ENCODE measurements around the gene KCNT2.

DNA sequence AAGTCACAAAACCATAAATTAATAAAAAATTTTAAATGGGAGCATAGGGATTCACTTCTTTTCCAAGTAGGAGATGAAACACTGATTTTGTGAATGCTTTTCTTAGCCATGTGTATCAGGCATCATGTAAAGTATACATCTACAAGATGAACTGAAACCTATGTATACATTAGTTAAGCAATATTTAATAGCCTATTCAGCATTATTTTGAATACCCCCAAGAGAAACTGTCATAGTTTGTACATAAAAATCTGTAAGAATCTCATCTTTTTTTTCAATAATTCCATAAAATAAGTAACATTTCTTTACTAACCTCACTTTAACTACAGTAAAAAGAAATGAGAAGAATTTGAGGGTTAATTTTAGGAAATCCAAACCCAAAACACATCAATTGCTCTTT is 348.0 kb downstream of the KCNT2 start:
- TF ChIP-seq POLR2A (IDR thresholded peaks at IDR 0.05; ENCODE audit: control extremely low read depth in 1 of 2, low read depth in 2 of 2, low read length in 2 of 2) (no peak), RAD21 (IDR thresholded peaks at IDR 0.05 in 1 of 2, conservative IDR thresholded peaks at IDR 0.05 in 1 of 2; ENCODE audit: low read depth in 2 of 2, low read length in 2 of 2) (no peak), YY1 (IDR thresholded peaks at IDR 0.05; ENCODE audit: low read depth, low read length) (no peak), JUND (IDR thresholded peaks at IDR 0.05; ENCODE audit: low read length) (no peak), TCF12 (IDR thresholded peaks at IDR 0.05; ENCODE audit: low read depth, low read length) (no peak), EZH2 (IDR thresholded peaks at IDR 0.05; ENCODE audit: low read depth, low read length, severe bottlenecking) (no peak), SP1 (IDR thresholded peaks at IDR 0.05; ENCODE audit: low read depth, low read length) (no peak), GABPA (IDR thresholded peaks at IDR 0.05; ENCODE audit: borderline replicate concordance, insufficient read depth, low read length) (no peak), TEAD4 (IDR thresholded peaks at IDR 0.05; ENCODE audit: low read depth, low read length) (no peak), EP300 (IDR thresholded peaks at IDR 0.05; ENCODE audit: borderline replicate concordance in 1 of 2, low read depth in 2 of 2, low read length in 2 of 2) (no peak), POLR2AphosphoS5 (IDR thresholded peaks at IDR 0.05; ENCODE audit: low read depth, low read length) (no peak), SP2 (IDR thresholded peaks at IDR 0.05; ENCODE audit: low read length) (no peak)
- TF ChIP-seq, protein P1, sequence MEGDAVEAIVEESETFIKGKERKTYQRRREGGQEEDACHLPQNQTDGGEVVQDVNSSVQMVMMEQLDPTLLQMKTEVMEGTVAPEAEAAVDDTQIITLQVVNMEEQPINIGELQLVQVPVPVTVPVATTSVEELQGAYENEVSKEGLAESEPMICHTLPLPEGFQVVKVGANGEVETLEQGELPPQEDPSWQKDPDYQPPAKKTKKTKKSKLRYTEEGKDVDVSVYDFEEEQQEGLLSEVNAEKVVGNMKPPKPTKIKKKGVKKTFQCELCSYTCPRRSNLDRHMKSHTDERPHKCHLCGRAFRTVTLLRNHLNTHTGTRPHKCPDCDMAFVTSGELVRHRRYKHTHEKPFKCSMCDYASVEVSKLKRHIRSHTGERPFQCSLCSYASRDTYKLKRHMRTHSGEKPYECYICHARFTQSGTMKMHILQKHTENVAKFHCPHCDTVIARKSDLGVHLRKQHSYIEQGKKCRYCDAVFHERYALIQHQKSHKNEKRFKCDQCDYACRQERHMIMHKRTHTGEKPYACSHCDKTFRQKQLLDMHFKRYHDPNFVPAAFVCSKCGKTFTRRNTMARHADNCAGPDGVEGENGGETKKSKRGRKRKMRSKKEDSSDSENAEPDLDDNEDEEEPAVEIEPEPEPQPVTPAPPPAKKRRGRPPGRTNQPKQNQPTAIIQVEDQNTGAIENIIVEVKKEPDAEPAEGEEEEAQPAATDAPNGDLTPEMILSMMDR (IDR thresholded peaks at IDR 0.05; ENCODE audit: control extremely low read depth in 1 of 3, insufficient read depth in 1 of 3, low read depth in 1 of 3, low read length in 3 of 3): no peak
- TF ChIP-seq, protein P2, sequence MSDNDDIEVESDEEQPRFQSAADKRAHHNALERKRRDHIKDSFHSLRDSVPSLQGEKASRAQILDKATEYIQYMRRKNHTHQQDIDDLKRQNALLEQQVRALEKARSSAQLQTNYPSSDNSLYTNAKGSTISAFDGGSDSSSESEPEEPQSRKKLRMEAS (IDR thresholded peaks at IDR 0.05): no peak

Data from H1 (cell line).